ENCODE data around the gene ADAMTS12. TPM values are rescaled to one million over a fixed set of nuclear protein-coding genes. Genes with fewer than 3 reads are reported as not detected.

Gene ADAMTS12
- total and polyA plus RNA-seq, 4 donors = 0.49 to 6.4 (median 2.3) TPM

- no peaks in the 10 kb centered on the region for H3K4me1 ChIP-seq (ENCODE audit: control insufficient read depth in 4 of 4, insufficient read depth in 4 of 4, low read length in 3 of 4)
- H3K9ac ChIP-seq (ENCODE audit: low read depth in 1 of 2, low read length in 2 of 2) = no peak overlapping the region
- DNase-seq (ENCODE audit: low spot score) = no peak
- no peaks in the 10 kb centered on the region for H3K27me3 ChIP-seq (ENCODE audit: control insufficient read depth in 4 of 4, insufficient read depth in 4 of 4, low read length in 3 of 4)
- no peak overlapping the region for H3K4me3 ChIP-seq (ENCODE audit: low read depth in 1 of 3, low read length in 3 of 3)
- H3K9me3 ChIP-seq (ENCODE audit: control insufficient read depth in 4 of 4, low read length in 3 of 4) = peaks cover 0 to 1% (median 0%) of the 10 kb centered on the region in 4 donors
- H3K36me3 ChIP-seq (ENCODE audit: control insufficient read depth in 4 of 4, insufficient read depth in 3 of 4, low read depth in 1 of 4, low read length in 3 of 4) = no peaks in the 10 kb centered on the region
- H3K27ac ChIP-seq (ENCODE audit: low read depth in 1 of 2, low read length in 2 of 2) = no peak overlapping the region
- whole genome bisulfite sequencing = 56% methylated on average over 4 of the region's 4 CpGs
- TF ChIP-seq RXRA (IDR thresholded peaks at IDR 0.05) (peak in 1 of 2 donors; percentile 9), NR2F2 (IDR thresholded peaks at IDR 0.05) (peak; percentile 98), SP1 (IDR thresholded peaks at IDR 0.05) (peak; percentile 22), ZBTB33 (IDR thresholded peaks at IDR 0.05) (no peak)
These were observed 37.0 kb downstream of the ADAMTS12 start for GRCh38 chr5:33854733-33855151.

GRCh38 chr5:33852837-33853236 is 39.0 kb downstream of the ADAMTS12 start:
- no peaks in the 10 kb centered on the region for H3K27me3 ChIP-seq (ENCODE audit: control insufficient read depth in 4 of 4, insufficient read depth in 4 of 4, low read length in 3 of 4)
- peaks cover 0 to 1% (median 0%) of the 10 kb centered on the region in 4 donors for H3K9me3 ChIP-seq (ENCODE audit: control insufficient read depth in 4 of 4, low read length in 3 of 4)
- H3K27ac ChIP-seq (ENCODE audit: low read depth in 1 of 2, low read length in 2 of 2) = no peak overlapping the region
- TF ChIP-seq RXRA (IDR thresholded peaks at IDR 0.05) (no peak), TAF1 (conservative IDR thresholded peaks at IDR 0.05) (no peak), FOXA2 (IDR thresholded peaks at IDR 0.05) (no peak), YY1 (IDR thresholded peaks at IDR 0.05) (no peak), ATF3 (IDR thresholded peaks at IDR 0.05) (no peak), SP1 (IDR thresholded peaks at IDR 0.05) (no peak), EGR1 (IDR thresholded peaks at IDR 0.05; ENCODE audit: low read depth in 2 of 2) (no peak), GABPA (IDR thresholded peaks at IDR 0.05 in 1 of 2, conservative IDR thresholded peaks at IDR 0.05 in 1 of 2) (no peak), ZBTB33 (IDR thresholded peaks at IDR 0.05) (no peak), MAX (IDR thresholded peaks at IDR 0.05) (no peak), CTCF (IDR thresholded peaks at IDR 0.05; ENCODE audit: low read depth, low read length, missing input control) (no peak), HNF4A (conservative IDR thresholded peaks at IDR 0.05) (no peak), REST (IDR thresholded peaks at IDR 0.05) (no peak), HNF4G (IDR thresholded peaks at IDR 0.05) (no peak), FOXA1 (IDR thresholded peaks at IDR 0.05) (no peak)
- DNase-seq (ENCODE audit: low spot score) = no peak
- H3K36me3 ChIP-seq (ENCODE audit: control insufficient read depth in 4 of 4, insufficient read depth in 3 of 4, low read depth in 1 of 4, low read length in 3 of 4) = no peaks in the 10 kb centered on the region
- H3K4me1 ChIP-seq (ENCODE audit: control insufficient read depth in 4 of 4, insufficient read depth in 4 of 4, low read length in 3 of 4) = no peaks in the 10 kb centered on the region
- H3K9ac ChIP-seq (ENCODE audit: low read depth in 1 of 2, low read length in 2 of 2) = no peak overlapping the region
- no peak overlapping the region for H3K4me3 ChIP-seq (ENCODE audit: low read depth in 1 of 3, low read length in 3 of 3)
- 77% methylated on average over 3 of the region's 3 CpGs for WGBS

Measured in liver (tissue), 9 donors.